ENCODE measurements around the gene IFRD2.

- no peak for TF ChIP-seq CTCF (conservative IDR thresholded peaks at IDR 0.05; ENCODE audit: low read depth in 2 of 2)
- TF ChIP-seq POLR2AphosphoS5 (IDR thresholded peaks at IDR 0.05; ENCODE audit: low read depth) = no peak
- no peak for TF ChIP-seq EZH2 (IDR thresholded peaks at IDR 0.05; ENCODE audit: low read depth, unreplicated experiment)
- TF ChIP-seq REST (IDR thresholded peaks at IDR 0.05; ENCODE audit: unreplicated experiment) = no peak
- TF ChIP-seq EZH2phosphoT487 (IDR thresholded peaks at IDR 0.05; ENCODE audit: unreplicated experiment) = no peak
- no peak for TF ChIP-seq ZNF114 (CRISPR knock-in tag; IDR thresholded peaks at IDR 0.05)
- no peak for TF ChIP-seq ZNF462 (CRISPR knock-in tag; IDR thresholded peaks at IDR 0.05)
Measured at GRCh38 chr3:50260942-50261441, 31.2 kb downstream of the IFRD2 start.

Data from GM23338 (cell line).